ENCODE data around the gene TPM4. TPM values are rescaled to one million over a fixed set of nuclear protein-coding genes. Genes with fewer than 3 reads are reported as not detected.
A peak's percentile ranks its signal among the peaks of the same experiment; 100 is the strongest.

Gene TPM4
- total and polyA plus RNA-seq, 2 of the 13 experiments (the other 11 are each of a cell fraction or from before 2014, with no cell fraction given): 180 to 188 TPM

- TF ChIP-seq IKZF5 (CRISPR knock-in tag; IDR thresholded peaks at IDR 0.05) (peak; percentile 32; the same call in 1 of the 2 replicates), TBL1XR1 (IDR thresholded peaks at IDR 0.05; ENCODE audit: borderline replicate concordance, low read length, partially characterized antibody) (no peak), ZNF816 (CRISPR knock-in tag; IDR thresholded peaks at IDR 0.05; ENCODE audit: borderline replicate concordance) (no peak), ZFP82 (CRISPR knock-in tag; IDR thresholded peaks at IDR 0.05; ENCODE audit: borderline replicate concordance) (no peak), ZFX (CRISPR knock-in tag; IDR thresholded peaks at IDR 0.05; ENCODE audit: low read depth) (peak; percentile 59; the same call in 1 of the 2 replicates), GMEB1 (CRISPR knock-in tag; IDR thresholded peaks at IDR 0.05; ENCODE audit: borderline replicate concordance) (no peak), ZBTB2 (CRISPR knock-in tag; IDR thresholded peaks at IDR 0.05; ENCODE audit: low read depth) (no peak), SOX6 (IDR thresholded peaks at IDR 0.05) (no peak), SOX6 (CRISPR knock-in tag; IDR thresholded peaks at IDR 0.05) (no peak), ZNF770 (CRISPR knock-in tag; IDR thresholded peaks at IDR 0.05) (0 out of 2 replicates have a peak, but pooled peaks have one; percentile 39), NFIB (CRISPR knock-in tag; IDR thresholded peaks at IDR 0.05; ENCODE audit: borderline replicate concordance) (no peak), TCF12 (IDR thresholded peaks at IDR 0.05) (no peak), TCF12 (CRISPR knock-in tag; IDR thresholded peaks at IDR 0.05) (no peak), FLYWCH1 (CRISPR knock-in tag; IDR thresholded peaks at IDR 0.05) (no peak), SOX13 (IDR thresholded peaks at IDR 0.05) (no peak), SOX13 (CRISPR knock-in tag; conservative IDR thresholded peaks at IDR 0.05 in 1 of 2, IDR thresholded peaks at IDR 0.05 in 1 of 2) (0 out of 4 replicates have a peak, but pooled peaks of 1 of the 2 experiments have one; percentile 14), WIZ (CRISPR knock-in tag; IDR thresholded peaks at IDR 0.05) (no peak), NR2C2 (CRISPR knock-in tag; IDR thresholded peaks at IDR 0.05; ENCODE audit: borderline replicate concordance) (no peak), ATAD3A (CRISPR knock-in tag; IDR thresholded peaks at IDR 0.05) (no peak), ZFP91 (CRISPR knock-in tag; IDR thresholded peaks at IDR 0.05; ENCODE audit: borderline replicate concordance) (no peak), ETV5 (CRISPR knock-in tag; IDR thresholded peaks at IDR 0.05; ENCODE audit: borderline replicate concordance) (peak; percentile 88)
Measured at GRCh38 chr19:16066611-16067104, 9.6 kb upstream of the TPM4 start (continued).

Measured in HepG2 (cell line).